Activated T-helper 1 cell treated with Interleukin-2 at 50 U/mL for 16 hours (primary cell): ENCODE measurements around the gene OR2F1.

Experiments used
- DNase-seq: peaks from one replicate; pipeline ENCODE4 v3.0.0-alpha.2; 2020; ENCODE audit warnings: low read depth

OR2F1 gene, protein sequence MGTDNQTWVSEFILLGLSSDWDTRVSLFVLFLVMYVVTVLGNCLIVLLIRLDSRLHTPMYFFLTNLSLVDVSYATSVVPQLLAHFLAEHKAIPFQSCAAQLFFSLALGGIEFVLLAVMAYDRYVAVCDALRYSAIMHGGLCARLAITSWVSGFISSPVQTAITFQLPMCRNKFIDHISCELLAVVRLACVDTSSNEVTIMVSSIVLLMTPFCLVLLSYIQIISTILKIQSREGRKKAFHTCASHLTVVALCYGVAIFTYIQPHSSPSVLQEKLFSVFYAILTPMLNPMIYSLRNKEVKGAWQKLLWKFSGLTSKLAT

GRCh38 chr7:143954544-143954943, at the start of gene OR2F1:
OR2F1 (plus strand) TSS chr7:143954844; CDS start chr7:143959971, 5,127 bp downstream.
- DNase-seq = no peak

DNA sequence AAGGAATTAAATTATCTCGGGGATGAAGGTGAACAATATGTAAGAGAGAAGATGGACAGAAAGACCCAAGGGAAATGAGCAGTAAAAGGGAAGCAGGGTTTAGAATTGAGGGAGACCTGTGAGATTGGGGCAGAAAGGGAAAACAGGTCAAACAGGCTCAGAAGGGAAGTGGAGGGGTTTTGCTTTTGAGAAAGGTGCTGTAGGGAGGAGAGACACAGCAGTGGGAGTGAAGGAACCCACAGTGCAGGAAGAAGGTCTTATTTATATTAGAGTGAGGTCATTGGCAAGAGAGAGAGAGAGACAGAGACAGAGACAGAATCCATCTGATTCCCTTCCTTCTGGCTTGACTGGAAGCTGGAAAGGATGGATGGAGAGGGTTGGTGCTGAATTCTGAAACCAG, 49.1 kb upstream of the OR2F1 start:
- no peak for DNase-seq

DNA sequence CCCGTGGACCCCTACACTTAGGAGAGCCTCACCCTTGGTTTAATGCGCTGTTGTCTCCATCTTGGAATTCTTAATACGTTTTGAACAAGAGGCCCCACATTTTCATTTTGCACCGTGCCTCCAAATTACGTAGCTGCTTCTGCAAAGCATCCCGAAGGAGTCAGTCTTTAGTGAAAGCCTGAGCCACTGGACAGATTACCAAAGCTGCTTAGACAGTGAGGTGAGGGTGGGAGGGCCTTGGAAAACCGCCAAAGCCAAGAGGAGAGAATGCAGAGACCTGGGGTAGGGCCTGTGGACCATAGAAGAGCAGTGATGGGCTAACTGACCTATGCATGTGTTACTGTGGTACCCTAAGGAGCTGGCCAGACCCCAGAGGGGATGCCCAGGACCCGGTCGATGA, 48.5 kb upstream of the OR2F1 start:
- no peak for DNase-seq

- DNase-seq = no peak
Measured at GRCh38 chr7:143906895-143907294, 47.7 kb upstream of the OR2F1 start.

DNA sequence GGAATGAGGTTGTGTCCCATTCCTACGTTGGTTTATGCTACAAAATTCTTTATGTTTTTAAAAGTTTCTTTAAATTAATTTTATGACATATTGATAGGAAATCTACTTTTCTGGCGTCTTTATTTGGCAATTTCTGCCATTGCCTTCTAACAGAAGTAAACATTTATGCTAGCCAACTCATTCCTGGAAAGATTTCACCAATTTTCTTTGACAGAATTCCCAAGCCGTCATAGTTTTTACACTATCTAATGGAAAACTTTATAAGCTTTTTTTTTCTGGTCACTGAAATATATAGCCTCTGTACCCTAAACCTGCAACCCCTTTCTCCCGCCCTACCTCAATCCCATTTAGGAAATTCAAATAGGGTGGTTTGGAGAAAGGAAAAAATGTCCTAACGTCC, 46.5 kb upstream of the OR2F1 start:
- no peak for DNase-seq

- DNase-seq = no peak
Measured at GRCh38 chr7:143909863-143910262, 44.8 kb upstream of the OR2F1 start.

GRCh38 chr7:143910473-143911248, 44.0 kb upstream of the OR2F1 start:
- DNase-seq = no peak

- no peak for DNase-seq
Measured at GRCh38 chr7:143913945-143914615, 40.6 kb upstream of the OR2F1 start.

- no peak for DNase-seq
Measured at GRCh38 chr7:143914938-143915652, 39.5 kb upstream of the OR2F1 start.

GRCh38 chr7:143924851-143925250, 29.8 kb upstream of the OR2F1 start:
- DNase-seq = no peak

DNA sequence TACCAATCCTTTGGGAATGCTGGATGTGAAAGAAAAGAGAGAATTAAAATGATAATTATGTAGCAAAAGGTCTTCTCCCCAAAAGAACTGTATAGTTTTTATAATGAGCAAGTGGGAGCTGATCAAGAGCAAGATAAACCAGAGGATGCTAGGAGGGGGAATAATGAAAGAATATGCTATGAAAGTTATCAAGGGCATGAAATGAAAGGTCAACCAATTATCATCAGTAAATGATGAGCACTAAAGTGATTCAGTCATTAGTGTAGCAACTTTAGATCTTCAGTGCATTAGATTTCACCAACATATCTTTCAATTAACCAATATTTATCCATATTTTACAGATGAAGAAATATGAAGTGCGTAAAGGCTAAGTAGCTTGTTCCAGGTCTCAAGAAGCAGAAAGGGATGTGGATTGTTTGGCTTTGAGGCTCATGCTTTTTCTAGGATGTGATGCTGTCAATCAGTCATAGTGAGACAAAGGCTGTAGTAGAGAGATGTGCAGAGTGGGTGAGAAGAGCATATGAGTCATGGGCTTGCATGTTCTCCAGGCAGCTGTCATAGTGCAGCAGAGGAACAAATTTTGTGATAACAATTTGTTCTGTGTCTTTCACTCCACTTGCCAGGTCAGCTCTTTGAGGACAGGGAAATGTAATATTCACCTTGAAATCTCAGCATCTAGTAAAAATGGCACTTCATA, 25.3 kb upstream of the OR2F1 start:
- DNase-seq = no peak

GRCh38 chr7:143931739-143932138, 22.9 kb upstream of the OR2F1 start:
- no peak for DNase-seq

DNA sequence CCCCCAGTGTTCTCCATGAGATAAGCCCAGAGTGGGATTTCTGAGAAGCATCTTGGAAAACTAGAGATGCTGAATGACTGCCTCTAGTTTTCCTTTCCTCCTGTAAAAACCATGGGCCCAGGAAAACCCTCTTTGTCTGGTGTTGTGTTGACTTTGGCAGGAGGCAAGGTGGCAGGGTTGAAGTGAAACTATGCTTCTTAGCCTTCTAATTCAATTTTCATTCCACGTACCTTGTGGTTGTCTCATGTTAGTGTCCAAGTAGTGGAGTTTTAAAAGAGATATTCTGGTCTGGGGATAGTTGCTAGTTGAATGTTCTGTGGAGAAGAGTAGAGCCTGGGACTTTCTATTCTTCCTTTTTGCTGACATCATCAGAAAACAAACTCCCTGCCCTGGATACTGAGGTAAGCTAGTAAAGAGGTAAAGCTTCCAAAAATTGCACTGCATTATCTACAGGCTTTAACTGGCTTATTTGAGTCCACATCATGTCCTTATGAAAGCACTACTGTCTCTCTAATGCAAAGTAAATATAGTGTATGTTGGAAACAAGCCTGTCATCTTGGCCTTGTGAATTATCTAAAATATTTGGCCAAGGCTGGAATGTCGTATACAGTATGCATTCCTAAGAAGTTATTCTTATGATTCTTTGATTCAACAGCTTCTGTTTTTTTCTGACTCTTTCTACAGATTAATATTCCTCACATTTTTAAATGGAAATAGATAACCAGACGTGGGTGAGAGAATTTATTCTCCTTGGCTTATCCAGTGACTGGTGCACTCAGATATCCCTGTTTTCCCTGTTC, 19.9 kb upstream of the OR2F1 start, which contains the start of gene OR2F2:
Gene OR2F2 (plus strand): TSS at position 708 of the 800 bp plus-strand sequence. CDS start 0 bp downstream, at position 708.
- DNase-seq = no peak

GRCh38 chr7:143936087-143937009, 18.3 kb upstream of the OR2F1 start:
- no peak for DNase-seq

DNA sequence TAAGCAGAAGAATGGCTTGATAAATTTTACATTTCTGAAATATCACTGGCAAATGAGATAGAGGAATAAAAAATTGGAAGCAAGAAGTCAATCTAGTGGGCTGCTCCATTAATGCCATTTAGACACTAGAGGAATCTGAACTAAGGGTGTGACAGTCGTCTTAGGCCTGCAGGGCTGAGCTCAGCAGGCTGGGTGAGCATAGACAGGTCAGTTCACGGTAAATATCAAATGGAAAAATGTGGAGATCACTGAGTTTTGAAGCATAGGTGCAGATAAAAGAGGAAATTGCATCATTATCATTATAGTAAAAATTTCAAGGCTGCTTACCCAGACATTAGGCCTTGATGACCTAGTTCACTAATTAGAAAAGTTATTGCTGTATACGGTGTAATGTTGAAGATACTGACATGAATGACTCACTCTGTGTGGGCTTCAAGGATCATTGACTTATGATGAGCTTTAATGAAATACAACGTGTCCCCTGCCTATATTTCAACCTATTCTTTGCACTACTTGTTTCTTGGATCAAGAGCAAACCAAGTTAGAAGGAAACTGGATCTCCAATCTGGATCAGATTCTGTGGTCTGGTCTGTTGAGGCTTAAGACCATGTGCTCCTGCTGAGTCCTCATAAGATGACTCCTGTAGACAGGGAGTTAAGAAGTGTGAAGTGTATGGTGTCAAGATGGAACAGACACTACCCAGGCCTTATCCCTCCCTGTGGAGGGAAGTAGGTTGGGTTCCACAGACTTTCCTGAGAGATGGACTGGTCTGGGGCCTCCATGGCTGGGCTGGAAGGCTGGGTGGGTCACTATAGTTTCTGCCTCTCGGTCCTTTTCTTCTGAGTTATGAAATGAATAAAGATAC, 16.0 kb upstream of the OR2F1 start:
- no peak for DNase-seq

DNA sequence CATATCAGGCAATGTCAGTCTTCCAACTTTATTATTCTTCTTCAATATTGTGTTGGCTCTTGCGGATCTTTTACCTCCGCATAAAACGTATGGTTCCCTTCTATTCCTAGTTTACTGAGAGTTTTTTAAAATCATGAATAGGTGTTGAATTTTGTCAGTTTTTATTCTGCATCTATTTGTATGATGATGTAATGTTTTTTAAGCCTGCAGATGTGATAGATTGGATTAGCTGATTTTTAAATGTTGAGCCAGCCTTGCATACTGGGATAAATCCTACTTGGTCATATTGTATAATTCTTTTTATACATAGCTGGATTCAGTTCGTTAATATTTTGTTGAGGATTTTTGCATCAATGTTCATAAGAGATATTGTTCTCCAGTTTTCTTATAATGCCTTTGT, 9.2 kb upstream of the OR2F1 start:
- no peak for DNase-seq

GRCh38 chr7:143947111-143947510, 7.5 kb upstream of the OR2F1 start:
- DNase-seq = no peak

DNA sequence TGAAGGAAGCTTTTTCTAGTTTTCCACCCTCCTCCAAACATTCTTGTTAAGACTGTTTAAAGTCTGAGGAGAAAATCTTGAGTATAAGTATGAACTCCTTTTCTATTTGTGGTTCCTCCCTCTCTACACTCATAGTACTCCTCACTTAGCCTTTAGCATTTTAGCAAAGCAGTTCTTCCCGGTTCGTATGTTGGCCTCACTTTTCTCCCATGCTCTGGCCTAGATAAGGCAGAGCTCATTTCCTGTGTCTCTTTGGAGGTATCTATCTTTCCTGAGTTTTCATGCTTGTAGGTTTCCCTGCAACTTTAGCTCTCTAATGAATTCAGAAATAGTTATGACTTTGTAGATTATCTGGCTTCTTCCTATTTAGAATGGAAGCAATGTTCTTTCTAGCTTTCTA, 5.9 kb upstream of the OR2F1 start:
- DNase-seq = no peak

- no peak for DNase-seq
Measured at GRCh38 chr7:143953421-143953820, 1.2 kb upstream of the OR2F1 start.
